ENCODE measurements around the gene TACR3.
"Not testable (repeated sequence)": the region's sequence is repeated elsewhere in the genome, so short reads cannot be mapped to it uniquely, and the experiment has no call there.

The TACR3 gene

DNA sequence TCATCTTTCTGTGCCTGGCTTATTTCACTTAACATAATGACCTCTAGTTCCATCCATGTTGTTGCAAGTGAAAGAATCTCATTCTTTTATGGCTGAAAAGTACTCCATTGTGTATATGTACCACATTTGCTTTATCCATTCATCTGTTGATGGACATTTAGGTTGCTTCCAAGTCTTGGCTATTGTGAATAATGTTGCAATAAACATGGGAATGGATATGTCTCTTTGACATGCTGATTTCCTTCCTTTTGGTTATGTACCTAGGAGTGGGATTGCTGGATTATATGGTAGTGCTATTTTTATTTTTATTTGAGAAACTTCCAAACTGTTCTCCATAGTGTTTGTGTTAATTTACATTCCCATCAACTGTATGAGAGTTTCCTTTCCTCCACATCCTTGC, 71.2 kb downstream of the TACR3 start:
- Mint-ChIP-seq H3K4me3 (no peak overlapping the region), H3K36me3 (ENCODE audit: low read depth) (no peaks in the 10 kb centered on the region), H3K27me3 (no peaks in the 10 kb centered on the region), H3K4me1 (ENCODE audit: low read depth) (no peaks in the 10 kb centered on the region), H3K9me3 (no peaks in the 10 kb centered on the region), H3K27ac (no peak overlapping the region)
- intact Hi-C loops (cut with micrococcal nuclease), result no loop called here

DNA sequence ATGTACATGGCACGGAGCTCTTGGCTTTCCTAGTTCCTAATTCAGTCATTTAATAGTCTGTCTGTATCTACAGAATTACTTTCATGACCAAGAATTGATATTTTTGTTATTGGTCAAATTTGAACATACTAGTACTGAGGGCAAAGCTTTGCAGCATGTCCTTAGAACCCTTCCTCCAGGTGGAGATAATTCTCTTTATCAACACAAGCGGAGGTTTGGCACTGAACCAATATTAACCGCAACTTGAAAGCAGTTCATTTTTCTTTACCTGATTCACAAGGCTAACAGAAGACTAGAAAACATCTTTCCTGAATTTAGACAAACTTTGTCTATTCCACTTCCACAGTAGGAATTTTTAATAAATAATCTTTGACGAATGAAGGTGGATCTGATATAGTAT, 73.8 kb downstream of the TACR3 start:
- H3K4me3 Mint-ChIP-seq, result no peak overlapping the region
- intact Hi-C loops (cut with micrococcal nuclease), result no loop called here
- no peak overlapping the region for H3K27ac Mint-ChIP-seq

DNA sequence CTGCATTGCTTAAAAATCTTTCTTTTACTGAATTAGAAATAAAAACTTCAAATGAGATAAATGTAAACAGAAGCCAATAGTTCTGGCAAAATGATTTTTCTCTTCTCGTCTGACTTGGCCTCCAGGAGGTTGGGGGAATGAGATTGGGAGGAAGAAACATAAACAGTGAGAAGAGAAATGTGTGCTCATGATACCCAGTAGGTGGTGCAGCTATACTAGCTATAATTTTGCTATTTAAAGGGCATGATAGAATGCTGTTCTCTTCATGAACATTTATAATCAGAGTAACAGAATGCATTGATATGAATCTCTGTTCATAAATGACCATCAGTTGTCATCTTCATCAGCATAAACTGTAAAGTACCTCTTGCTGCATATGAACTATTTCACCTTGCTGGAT, 85.5 kb downstream of the TACR3 start:
- H3K36me3 Mint-ChIP-seq (ENCODE audit: low read depth), result no peaks in the 10 kb centered on the region

More for the DNA sequence above, 73.8 kb downstream of the TACR3 start:
- no peaks in the 10 kb centered on the region for H3K27me3 Mint-ChIP-seq
- H3K4me1 Mint-ChIP-seq (ENCODE audit: low read depth), result no peaks in the 10 kb centered on the region
- no peaks in the 10 kb centered on the region for H3K9me3 Mint-ChIP-seq
- H3K36me3 Mint-ChIP-seq (ENCODE audit: low read depth), result no peaks in the 10 kb centered on the region

GRCh38 chr4:103626296-103626695, 93.5 kb downstream of the TACR3 start:
- Mint-ChIP-seq H3K27me3 (no peaks in the 10 kb centered on the region), H3K4me3 (no peak overlapping the region), H3K4me1 (ENCODE audit: low read depth) (no peaks in the 10 kb centered on the region), H3K9me3 (peaks cover 36% of the 10 kb centered on the region), H3K36me3 (ENCODE audit: low read depth) (no peaks in the 10 kb centered on the region), H3K27ac (no peak overlapping the region)
- intact Hi-C loops (cut with micrococcal nuclease), result no loop called here

More for the DNA sequence above, 85.5 kb downstream of the TACR3 start:
- no peaks in the 10 kb centered on the region for H3K27me3 Mint-ChIP-seq
- H3K4me1 Mint-ChIP-seq (ENCODE audit: low read depth), result no peaks in the 10 kb centered on the region
- no peak overlapping the region for H3K4me3 Mint-ChIP-seq
- intact Hi-C loops (cut with micrococcal nuclease), result no loop called here
- no peak overlapping the region for H3K27ac Mint-ChIP-seq
- H3K9me3 Mint-ChIP-seq, result peaks cover 10% of the 10 kb centered on the region

- no peak overlapping the region for H3K27ac Mint-ChIP-seq
- H3K9me3 Mint-ChIP-seq, result no peaks in the 10 kb centered on the region
- H3K4me1 Mint-ChIP-seq (ENCODE audit: low read depth), result no peaks in the 10 kb centered on the region
- H3K36me3 Mint-ChIP-seq (ENCODE audit: low read depth), result no peaks in the 10 kb centered on the region
- intact Hi-C loops (cut with micrococcal nuclease), result no loop called here
- H3K4me3 Mint-ChIP-seq, result no peak overlapping the region
- no peaks in the 10 kb centered on the region for H3K27me3 Mint-ChIP-seq
These were observed 127.9 kb downstream of the TACR3 start for GRCh38 chr4:103591841-103592240.

- no peaks in the 10 kb centered on the region for H3K4me1 Mint-ChIP-seq (ENCODE audit: low read depth)
- no peak overlapping the region for H3K4me3 Mint-ChIP-seq
- H3K27me3 Mint-ChIP-seq, result no peaks in the 10 kb centered on the region
- H3K9me3 Mint-ChIP-seq, result peaks cover 8% of the 10 kb centered on the region
- intact Hi-C loops (cut with micrococcal nuclease), result no loop called here
- H3K27ac Mint-ChIP-seq, result no peak overlapping the region
- no peaks in the 10 kb centered on the region for H3K36me3 Mint-ChIP-seq (ENCODE audit: low read depth)
These were observed 152.2 kb downstream of the TACR3 start for GRCh38 chr4:103567591-103567990.

DNA sequence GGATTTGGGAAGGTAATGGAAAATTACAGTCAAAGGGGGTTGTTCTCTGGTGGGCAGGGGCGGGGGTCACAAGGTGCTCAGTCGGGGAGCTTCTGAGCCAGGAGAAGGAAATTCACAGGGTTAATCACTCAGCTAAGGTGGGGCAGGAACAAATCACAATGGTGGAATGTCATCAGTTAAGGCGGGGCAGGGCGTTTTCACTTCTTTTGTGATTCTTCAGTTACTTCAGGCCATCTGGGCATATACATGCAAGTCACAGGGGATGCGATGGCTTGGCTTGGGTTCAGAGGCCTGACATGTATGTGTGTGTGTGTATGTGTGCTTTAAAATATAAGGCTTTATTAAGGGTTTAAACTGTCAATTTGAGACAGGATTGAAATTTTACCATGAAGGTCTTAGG, 160.6 kb downstream of the TACR3 start:
- H3K4me3 Mint-ChIP-seq; intact Hi-C loops (cut with micrococcal nuclease); H3K36me3 Mint-ChIP-seq (ENCODE audit: low read depth); H3K4me1 Mint-ChIP-seq (ENCODE audit: low read depth); H3K27me3 Mint-ChIP-seq; H3K27ac Mint-ChIP-seq: not testable (repeated sequence)
- H3K9me3 Mint-ChIP-seq, result peaks cover 42% of the 10 kb centered on the region
